ENCODE results near the gene FMO4.

The FMO4 gene

DNA sequence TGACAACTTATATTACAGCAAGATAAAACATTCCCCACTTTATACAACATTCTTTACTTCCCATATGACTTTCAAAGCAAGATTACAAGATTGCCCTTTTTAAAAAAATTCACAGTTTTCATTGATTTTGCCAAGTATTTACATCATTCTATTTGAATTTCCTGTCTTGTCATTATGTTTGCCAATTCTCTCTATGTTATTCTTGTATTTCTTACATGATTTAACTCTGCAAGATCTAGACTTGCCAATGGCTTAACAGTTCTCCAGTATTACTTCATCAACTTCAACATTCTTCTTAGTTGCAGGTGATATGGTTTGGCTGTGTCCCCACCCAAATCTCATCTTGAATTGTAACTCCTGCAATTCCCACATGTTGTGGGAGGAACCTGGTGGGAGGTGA is 31.6 kb downstream of the FMO4 start:
- Histone ChIP-seq H3K4me3 (ENCODE audit: low read length) (no peak overlapping the region), H3K36me3 (ENCODE audit: control insufficient read depth, low read length) (no peaks in the 10 kb centered on the region), H3K27ac (ENCODE audit: low read depth, low read length) (no peak overlapping the region), H4K20me1 (ENCODE audit: control insufficient read depth, insufficient read depth, low read depth, low read length) (no peaks in the 10 kb centered on the region), H3K9me3 (ENCODE audit: control insufficient read depth, insufficient read depth, low read length) (no peaks in the 10 kb centered on the region), H3K4me1 (ENCODE audit: control insufficient read depth, low read length) (no peaks in the 10 kb centered on the region), H3K4me2 (ENCODE audit: low read length) (no peak overlapping the region), H3K9me2 (replicated peaks; ENCODE audit: control insufficient read depth, low read length) (no peaks in the 10 kb centered on the region), H3F3A (ENCODE audit: control insufficient read depth, insufficient read depth) (no peaks in the 10 kb centered on the region), H3K79me2 (ENCODE audit: control insufficient read depth, low read length) (no peaks in the 10 kb centered on the region), H3K27me3 (ENCODE audit: control insufficient read depth, low read length) (no peaks in the 10 kb centered on the region)
- TF ChIP-seq, protein P1, sequence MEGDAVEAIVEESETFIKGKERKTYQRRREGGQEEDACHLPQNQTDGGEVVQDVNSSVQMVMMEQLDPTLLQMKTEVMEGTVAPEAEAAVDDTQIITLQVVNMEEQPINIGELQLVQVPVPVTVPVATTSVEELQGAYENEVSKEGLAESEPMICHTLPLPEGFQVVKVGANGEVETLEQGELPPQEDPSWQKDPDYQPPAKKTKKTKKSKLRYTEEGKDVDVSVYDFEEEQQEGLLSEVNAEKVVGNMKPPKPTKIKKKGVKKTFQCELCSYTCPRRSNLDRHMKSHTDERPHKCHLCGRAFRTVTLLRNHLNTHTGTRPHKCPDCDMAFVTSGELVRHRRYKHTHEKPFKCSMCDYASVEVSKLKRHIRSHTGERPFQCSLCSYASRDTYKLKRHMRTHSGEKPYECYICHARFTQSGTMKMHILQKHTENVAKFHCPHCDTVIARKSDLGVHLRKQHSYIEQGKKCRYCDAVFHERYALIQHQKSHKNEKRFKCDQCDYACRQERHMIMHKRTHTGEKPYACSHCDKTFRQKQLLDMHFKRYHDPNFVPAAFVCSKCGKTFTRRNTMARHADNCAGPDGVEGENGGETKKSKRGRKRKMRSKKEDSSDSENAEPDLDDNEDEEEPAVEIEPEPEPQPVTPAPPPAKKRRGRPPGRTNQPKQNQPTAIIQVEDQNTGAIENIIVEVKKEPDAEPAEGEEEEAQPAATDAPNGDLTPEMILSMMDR (IDR thresholded peaks at IDR 0.05; ENCODE audit: low read depth, low read length, poor library complexity, severe bottlenecking) = no peak
- TF ChIP-seq EZH2phosphoT487 (IDR thresholded peaks at IDR 0.05; ENCODE audit: borderline replicate concordance, low read length) = no peak

DNA sequence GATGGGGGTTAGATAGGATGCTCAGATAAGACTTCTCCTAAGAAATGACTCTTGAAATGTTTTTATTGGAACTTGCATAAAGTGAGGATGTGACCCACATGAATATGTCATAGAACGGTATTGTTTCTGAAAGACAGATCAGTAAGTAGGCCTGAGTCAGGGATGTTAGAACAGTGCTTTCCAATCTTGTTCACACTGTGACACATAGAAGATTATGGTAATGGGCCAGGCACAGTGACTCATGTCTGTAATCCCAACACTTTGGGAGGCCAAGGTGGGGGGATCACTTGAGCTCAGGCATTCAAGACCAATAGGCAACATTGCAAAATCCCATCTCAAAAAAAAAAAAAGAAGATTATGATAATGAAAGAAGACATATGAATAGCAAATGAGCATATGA is 32.9 kb downstream of the FMO4 start:
- Histone ChIP-seq H3K4me1 (ENCODE audit: control insufficient read depth, low read length) (no peaks in the 10 kb centered on the region), H3F3A (ENCODE audit: control insufficient read depth, insufficient read depth) (no peaks in the 10 kb centered on the region), H3K27ac (ENCODE audit: low read depth, low read length) (no peak overlapping the region), H3K27me3 (ENCODE audit: control insufficient read depth, low read length) (no peaks in the 10 kb centered on the region), H4K20me1 (ENCODE audit: control insufficient read depth, insufficient read depth, low read depth, low read length) (no peaks in the 10 kb centered on the region), H3K4me3 (ENCODE audit: low read length) (no peak overlapping the region), H3K4me2 (ENCODE audit: low read length) (no peak overlapping the region), H3K36me3 (ENCODE audit: control insufficient read depth, low read length) (no peaks in the 10 kb centered on the region), H3K9me2 (replicated peaks; ENCODE audit: control insufficient read depth, low read length) (no peaks in the 10 kb centered on the region), H3K79me2 (ENCODE audit: control insufficient read depth, low read length) (no peaks in the 10 kb centered on the region), H3K9me3 (ENCODE audit: control insufficient read depth, insufficient read depth, low read length) (no peaks in the 10 kb centered on the region)
- TF ChIP-seq EZH2phosphoT487 (IDR thresholded peaks at IDR 0.05; ENCODE audit: borderline replicate concordance, low read length) = no peak
- TF ChIP-seq, protein P1 (IDR thresholded peaks at IDR 0.05; ENCODE audit: low read depth, low read length, poor library complexity, severe bottlenecking) = no peak

DNA sequence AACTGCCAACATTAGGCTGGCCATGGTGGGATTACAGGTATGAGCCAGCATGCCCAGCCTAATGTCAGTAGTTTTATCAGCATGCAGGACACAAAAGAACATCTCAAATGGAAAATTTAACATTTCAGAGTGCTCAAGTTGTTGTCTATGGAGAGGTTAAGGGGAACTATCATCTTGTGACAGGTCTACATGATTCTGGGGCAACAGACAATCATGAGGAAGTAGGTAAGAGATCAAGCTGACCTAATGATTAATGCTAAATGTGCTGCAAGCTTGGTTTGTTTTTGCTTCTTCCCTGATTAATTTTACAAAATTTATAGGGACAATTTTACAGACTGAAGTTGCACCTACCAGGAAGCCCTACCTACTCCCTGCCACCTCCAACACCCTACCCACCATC is 36.6 kb downstream of the FMO4 start:
- Histone ChIP-seq H3K4me2 (ENCODE audit: low read length) (no peak overlapping the region), H3K4me3 (ENCODE audit: low read length) (no peak overlapping the region), H3K36me3 (ENCODE audit: control insufficient read depth, low read length) (no peaks in the 10 kb centered on the region), H3F3A (ENCODE audit: control insufficient read depth, insufficient read depth) (no peaks in the 10 kb centered on the region), H3K27ac (ENCODE audit: low read depth, low read length) (no peak overlapping the region), H3K4me1 (ENCODE audit: control insufficient read depth, low read length) (no peaks in the 10 kb centered on the region), H3K27me3 (ENCODE audit: control insufficient read depth, low read length) (no peaks in the 10 kb centered on the region), H3K9me3 (ENCODE audit: control insufficient read depth, insufficient read depth, low read length) (no peaks in the 10 kb centered on the region), H3K79me2 (ENCODE audit: control insufficient read depth, low read length) (no peaks in the 10 kb centered on the region), H3K9me2 (replicated peaks; ENCODE audit: control insufficient read depth, low read length) (no peaks in the 10 kb centered on the region), H4K20me1 (ENCODE audit: control insufficient read depth, insufficient read depth, low read depth, low read length) (no peaks in the 10 kb centered on the region)
- TF ChIP-seq, protein P1 (IDR thresholded peaks at IDR 0.05; ENCODE audit: low read depth, low read length, poor library complexity, severe bottlenecking) = no peak
- no peak for TF ChIP-seq EZH2phosphoT487 (IDR thresholded peaks at IDR 0.05; ENCODE audit: borderline replicate concordance, low read length)

DNA sequence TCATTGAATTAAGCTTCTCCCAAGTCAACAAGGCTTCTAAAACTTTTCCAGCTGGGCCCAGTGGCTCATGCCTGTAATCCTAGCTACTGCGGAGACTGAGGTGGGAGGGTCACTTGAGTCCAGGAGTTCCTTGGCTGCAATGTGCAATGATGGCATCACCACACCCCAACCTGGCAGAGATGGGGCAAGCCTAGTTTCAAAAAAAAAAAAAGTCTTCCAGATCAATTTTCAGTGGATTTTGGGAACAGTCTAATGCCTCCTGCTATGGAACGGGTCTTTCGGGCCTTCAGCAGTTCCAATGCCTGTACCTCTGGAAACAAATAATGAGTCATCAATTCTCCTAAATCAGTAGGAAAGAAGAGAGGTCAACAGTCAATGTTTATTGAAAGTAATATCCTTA is 38.0 kb downstream of the FMO4 start:
- no peaks in the 10 kb centered on the region for H3K4me1 ChIP-seq (ENCODE audit: control insufficient read depth, low read length)
- H3K9me2 ChIP-seq (replicated peaks; ENCODE audit: control insufficient read depth, low read length) = no peaks in the 10 kb centered on the region
- no peaks in the 10 kb centered on the region for H3F3A ChIP-seq (ENCODE audit: control insufficient read depth, insufficient read depth)
- no peak overlapping the region for H3K27ac ChIP-seq (ENCODE audit: low read depth, low read length)
- H3K9me3 ChIP-seq (ENCODE audit: control insufficient read depth, insufficient read depth, low read length) = no peaks in the 10 kb centered on the region
- H3K79me2 ChIP-seq (ENCODE audit: control insufficient read depth, low read length) = no peaks in the 10 kb centered on the region
- no peaks in the 10 kb centered on the region for H3K36me3 ChIP-seq (ENCODE audit: control insufficient read depth, low read length)
- H3K4me3 ChIP-seq (ENCODE audit: low read length) = no peak overlapping the region
- no peak overlapping the region for H3K4me2 ChIP-seq (ENCODE audit: low read length)
- no peaks in the 10 kb centered on the region for H4K20me1 ChIP-seq (ENCODE audit: control insufficient read depth, insufficient read depth, low read depth, low read length)
- H3K27me3 ChIP-seq (ENCODE audit: control insufficient read depth, low read length) = no peaks in the 10 kb centered on the region
- TF ChIP-seq, protein P1 (IDR thresholded peaks at IDR 0.05; ENCODE audit: low read depth, low read length, poor library complexity, severe bottlenecking) = no peak
- no peak for TF ChIP-seq EZH2phosphoT487 (IDR thresholded peaks at IDR 0.05; ENCODE audit: borderline replicate concordance, low read length)

All from DOHH2 (cell line).